Uterus (tissue), 2 donors: Measurements from ENCODE around the gene ZNF423.

Source experiments
- CTCF ChIP-seq, 4 experiments: fragments of 200-600 bp in 2 of 4; fragments of 450-650 bp in 2 of 4; sonication (generic) in 2 of 4; IDR thresholded peaks; one replicate each; pipeline ENCODE4 v1.5.1; 2016 to 2019; ENCODE audit warnings: antibody characterized with exemption in 4 of 4, mild to moderate bottlenecking in 2 of 4, moderate library complexity in 1 of 4
- POLR2A ChIP-seq, 2 donors: fragments of 450-650 bp; IDR thresholded peaks; one replicate each; pipeline ENCODE4 v1.6.1; 2016; ENCODE audit warnings: antibody characterized with exemption in 2 of 2, mild to moderate bottlenecking in 1 of 2, moderate library complexity in 1 of 2

- TF ChIP-seq CTCF (IDR thresholded peaks at IDR 0.05) (no peak), POLR2A (IDR thresholded peaks at IDR 0.05) (no peak)
These were observed 340.8 kb downstream of the ZNF423 start for GRCh38 chr16:49515016-49515565.
